H9 (cell line): ENCODE results near the gene BUB1. TPM values are rescaled to one million over a fixed set of nuclear protein-coding genes. Genes with fewer than 3 reads are reported as not detected.

ENCODE experiments used
- DNase-seq: peaks from one replicate; pipeline ENCODE4 v3.0.0-alpha.2; 2017
- H2AFZ ChIP-seq: one replicate; pipeline ENCODE4 v1.6.1; 2013; ENCODE audit warnings: mild to moderate bottlenecking, low read length, control low read depth, moderate library complexity
- H2AK5ac ChIP-seq: 2 replicates; pipeline ENCODE4 v1.6.1; 2013; ENCODE audit warnings: low read length, control low read depth, mixed read lengths; ENCODE audit not compliant: insufficient read length
- H2BK120ac ChIP-seq: one replicate; pipeline ENCODE4 v1.6.1; 2013; ENCODE audit warnings: low read depth, mild to moderate bottlenecking, low read length, control low read depth, inconsistent platforms; ENCODE audit not compliant: poor library complexity, severe bottlenecking
- H2BK12ac ChIP-seq: 2 replicates; pipeline ENCODE4 v1.6.1; 2013; ENCODE audit warnings: low read length, control low read depth, mixed read lengths, low read depth; ENCODE audit not compliant: insufficient read length
- H2BK15ac ChIP-seq: 2 replicates; pipeline ENCODE4 v1.6.1; 2013; ENCODE audit warnings: low read depth, low read length, control low read depth
- H2BK20ac ChIP-seq: one replicate; pipeline ENCODE4 v1.6.1; 2013; ENCODE audit warnings: low read depth, mild to moderate bottlenecking, low read length, control low read depth, inconsistent platforms; ENCODE audit not compliant: poor library complexity, severe bottlenecking
- H2BK5ac ChIP-seq: 2 replicates; pipeline ENCODE4 v1.6.1; 2013; ENCODE audit warnings: low read length, control low read depth, mixed read lengths; ENCODE audit not compliant: insufficient read length
- H3K14ac ChIP-seq: 2 replicates; pipeline ENCODE4 v1.6.1; 2013; ENCODE audit warnings: low read length, control low read depth; ENCODE audit not compliant: insufficient read depth
- H3K18ac ChIP-seq: 2 replicates; pipeline ENCODE4 v1.6.1; 2013; ENCODE audit warnings: low read depth, mild to moderate bottlenecking, mixed read lengths, low read length, control low read depth; ENCODE audit not compliant: insufficient read length
- H3K23ac ChIP-seq: 2 replicates; pipeline ENCODE4 v1.6.1; 2013; ENCODE audit warnings: low read length, control low read depth, mixed read lengths, low read depth; ENCODE audit not compliant: insufficient read length
- H3K23me2 ChIP-seq: 2 replicates; pipeline ENCODE4 v1.6.1; 2013; ENCODE audit warnings: low read depth, mild to moderate bottlenecking, mixed read lengths, low read length, control low read depth; ENCODE audit not compliant: insufficient read length, poor library complexity, severe bottlenecking
- H3K27ac ChIP-seq: 2 replicates; pipeline ENCODE4 v1.5.1; 2013; ENCODE audit warnings: low read length, control low read depth, mixed read lengths, low read depth; ENCODE audit not compliant: insufficient read length
- H3K27me3 ChIP-seq: 2 replicates; pipeline ENCODE4 v1.6.1; 2013; ENCODE audit warnings: low read length, control low read depth, inconsistent platforms; ENCODE audit not compliant: insufficient read depth
- H3K4ac ChIP-seq: 2 replicates; pipeline ENCODE4 v1.6.1; 2013; ENCODE audit warnings: low read depth, mild to moderate bottlenecking, control low read depth, inconsistent platforms, low read length, moderate library complexity
- H3K4me1 ChIP-seq: 2 replicates; pipeline ENCODE4 v1.6.1; 2013; ENCODE audit warnings: low read length, control low read depth, inconsistent platforms; ENCODE audit not compliant: insufficient read depth
- H3K4me2 ChIP-seq: 2 replicates; pipeline ENCODE4 v1.6.1; 2013; ENCODE audit warnings: low read length, control low read depth, mixed read lengths; ENCODE audit not compliant: insufficient read length, insufficient read depth
- H3K56ac ChIP-seq: 2 replicates; pipeline ENCODE4 v1.6.1; 2013; ENCODE audit warnings: low read depth, mild to moderate bottlenecking, mixed read lengths, low read length, control low read depth; ENCODE audit not compliant: insufficient read length
- H3K79me1 ChIP-seq: 2 replicates; pipeline ENCODE4 v1.6.1; 2013; ENCODE audit warnings: low read depth, mild to moderate bottlenecking, moderate library complexity, low read length, control low read depth, inconsistent platforms; ENCODE audit not compliant: insufficient read depth, poor library complexity, severe bottlenecking
- H3K79me2 ChIP-seq: 2 replicates; pipeline ENCODE4 v1.6.1; 2013; ENCODE audit warnings: low read length, control low read depth, inconsistent platforms; ENCODE audit not compliant: insufficient read depth
- H3K9ac ChIP-seq: 2 replicates; pipeline ENCODE4 v1.6.1; 2013; ENCODE audit warnings: low read length, control low read depth, mixed read lengths; ENCODE audit not compliant: insufficient read length; ENCODE audit errors: extremely low read depth
- H3K9me3 ChIP-seq: one replicate; pipeline ENCODE4 v1.6.1; 2013; ENCODE audit warnings: low read depth, low read length, inconsistent platforms; ENCODE audit not compliant: control insufficient read depth
- H3T11ph ChIP-seq: one replicate; pipeline ENCODE4 v1.6.1; 2013; ENCODE audit warnings: mild to moderate bottlenecking, low read length, control low read depth, inconsistent platforms
- H4K20me1 ChIP-seq: one replicate; pipeline ENCODE4 v1.6.1; 2013; ENCODE audit not compliant: control insufficient read depth, insufficient read length, insufficient read depth
- H4K5ac ChIP-seq: 2 replicates; pipeline ENCODE4 v1.6.1; 2013; ENCODE audit warnings: low read depth, mild to moderate bottlenecking, mixed read lengths, low read length, control low read depth; ENCODE audit not compliant: insufficient read length
- H4K8ac ChIP-seq: replicated peaks from 2 replicates; pipeline ENCODE4 v1.6.1; 2013; ENCODE audit warnings: low read length, control low read depth, mixed read lengths, low read depth; ENCODE audit not compliant: insufficient read length
- H4K91ac ChIP-seq: 2 replicates; pipeline ENCODE4 v1.6.1; 2013; ENCODE audit warnings: low read depth, mild to moderate bottlenecking, moderate library complexity, mixed read lengths, low read length, control low read depth; ENCODE audit not compliant: insufficient read length
- H3K27ac Mint-ChIP-seq, 3 experiments: 2 replicates in 2 of 3; 3 replicates in 1 of 3; pipeline ENCODE4 v1.8.0; 2020 to 2021; ENCODE audit warnings: mixed read lengths in 3 of 3, mild to moderate bottlenecking in 1 of 3, moderate library complexity in 1 of 3
- H3K27me3 Mint-ChIP-seq: 2 replicates; pipeline ENCODE4 v1.8.0; 2021; ENCODE audit warnings: low read depth, mild to moderate bottlenecking, moderate library complexity, mixed read lengths
- H3K36me3 Mint-ChIP-seq, 3 experiments: 2 replicates in 2 of 3; 3 replicates in 1 of 3; pipeline ENCODE4 v1.8.0; 2020 to 2021; ENCODE audit warnings: low read depth in 3 of 3, mixed read lengths in 3 of 3; ENCODE audit not compliant: insufficient read depth in 1 of 3
- H3K4me1 Mint-ChIP-seq, 2 experiments: 2 replicates each; pipeline ENCODE4 v1.8.0; 2020; ENCODE audit warnings: mixed read lengths in 2 of 2
- H3K4me3 Mint-ChIP-seq, 2 experiments: 2 replicates in 1 of 2; 3 replicates in 1 of 2; pipeline ENCODE4 v1.8.0; 2020 to 2021; ENCODE audit warnings: mild to moderate bottlenecking in 2 of 2, mixed read lengths in 2 of 2, moderate library complexity in 1 of 2
- H3K9me3 Mint-ChIP-seq, 2 experiments: 2 replicates in 1 of 2; 3 replicates in 1 of 2; pipeline ENCODE4 v1.8.0; 2020; ENCODE audit warnings: mild to moderate bottlenecking in 2 of 2, mixed read lengths in 2 of 2, moderate library complexity in 1 of 2
- CTCF ChIP-seq: fragments of 200-600 bp; sonication (generic); conservative IDR thresholded peaks from 3 replicates; pipeline ENCODE4 v1.8.0; 2021; ENCODE audit warnings: antibody characterized with exemption, mild to moderate bottlenecking
- WGBS: extraction: QIAGEN DNeasy Blood & Tissue Kit; methylation state at CpG from one replicate; pipeline ENCODE4 v1.1.7; 2013; ENCODE audit warnings: missing lambda C conversion rate, low lambda C conversion rate, mixed read lengths; ENCODE audit not compliant: insufficient read length; ENCODE audit errors: extremely low coverage; 5-methylcytosine and 5-hydroxymethylcytosine counted together
- total RNA-seq: library from RNA; stranded (reverse); gene quantifications from 2 replicates; pipeline ENCODE4 v1.2.1, GENCODE V29; 2021

BUB1 gene
- total RNA-seq, 1 experiment from 2014 or later, result 144 TPM

- H2AK5ac ChIP-seq, result no peak overlapping the region
- no peak overlapping the region for H4K91ac ChIP-seq
- no peak overlapping the region for H3K56ac ChIP-seq
- H3K4me1 ChIP-seq, result no peaks in the 10 kb centered on the region
- peaks cover 3% of the 10 kb centered on the region for H4K20me1 ChIP-seq
- Mint-ChIP-seq H3K27ac (no peak overlapping the region), H3K36me3 (peaks cover 45 to 95% (median 88%) of the 10 kb centered on the region in 3 experiments), H3K9me3 (no peaks in the 10 kb centered on the region), H3K27me3 (no peaks in the 10 kb centered on the region), H3K4me3 (no peak overlapping the region), H3K4me1 (no peaks in the 10 kb centered on the region)
- no peak overlapping the region for H4K8ac ChIP-seq
- no peaks in the 10 kb centered on the region for H3K79me2 ChIP-seq
- H3K9ac ChIP-seq, result no peak overlapping the region
- H3K79me1 ChIP-seq, result no peaks in the 10 kb centered on the region
- H2BK5ac ChIP-seq, result no peak overlapping the region
- H3K27ac ChIP-seq, result no peak overlapping the region
- no peak overlapping the region for H4K5ac ChIP-seq
- H2BK120ac ChIP-seq, result no peak overlapping the region
- no peak for TF ChIP-seq CTCF
- H2BK12ac ChIP-seq, result no peak overlapping the region
- H3K18ac ChIP-seq, result no peak overlapping the region
- no peak overlapping the region for H2BK15ac ChIP-seq
- no peak overlapping the region for H3K4me2 ChIP-seq
- no peak overlapping the region for H2BK20ac ChIP-seq
- H3K4ac ChIP-seq, result no peak overlapping the region
- no peak overlapping the region for H3K23ac ChIP-seq
- no peaks in the 10 kb centered on the region for H3K9me3 ChIP-seq
- no peak overlapping the region for H3K14ac ChIP-seq
- DNase-seq, result no peak
- no peaks in the 10 kb centered on the region for H3K23me2 ChIP-seq
- WGBS, result no CpG with 5 or more reads among the region's 4 CpGs
- no peaks in the 10 kb centered on the region for H3K27me3 ChIP-seq
- H2AFZ ChIP-seq, result no peak overlapping the region
- no peak overlapping the region for H3T11ph ChIP-seq
Measured at GRCh38 chr2:110650346-110650745, 27.5 kb downstream of the BUB1 start.
